HFFc6 (cell line): Measurements from ENCODE around the gene SLC39A11. TPM values are rescaled to one million over a fixed set of nuclear protein-coding genes. Genes with fewer than 3 reads are reported as not detected.

Source experiments
- DNase-seq: peaks from one replicate; pipeline ENCODE4 v3.0.0-alpha.2; 2018
- H3K27ac Mint-ChIP-seq: 2 replicates; pipeline ENCODE4 v1.8.0; 2020; ENCODE audit warnings: mild to moderate bottlenecking, mixed read lengths
- H3K27me3 Mint-ChIP-seq: 2 replicates; pipeline ENCODE4 v1.8.0; 2021; ENCODE audit warnings: mild to moderate bottlenecking, moderate library complexity, mixed read lengths; ENCODE audit not compliant: insufficient read depth
- H3K36me3 Mint-ChIP-seq: 2 replicates; pipeline ENCODE4 v1.8.0; 2021; ENCODE audit warnings: low read depth, mixed read lengths
- H3K4me1 Mint-ChIP-seq: 2 replicates; pipeline ENCODE4 v1.8.0; 2020; ENCODE audit warnings: low read depth, mixed read lengths
- H3K4me3 Mint-ChIP-seq: 2 replicates; pipeline ENCODE4 v1.8.0; 2020; ENCODE audit warnings: mild to moderate bottlenecking, moderate library complexity, mixed read lengths
- H3K9me3 Mint-ChIP-seq: 2 replicates; pipeline ENCODE4 v1.8.0; 2020; ENCODE audit warnings: mild to moderate bottlenecking, mixed read lengths
- total RNA-seq, 6 experiments: library from RNA; stranded (reverse); fragmentation: NEBNext Ultra II Directional; extraction: Animal tissue kit (Norgen Biotek cat#: 25700); gene quantifications; 2 replicates in 1 of 6; 3 replicates in 5 of 6; pipeline ENCODE4 v1.2.3, GENCODE V29; 2021
- TF ChIP-seq, protein P1 (sequence below): fragments of 200-600 bp; sonication (generic); IDR thresholded peaks from 2 replicates; pipeline ENCODE4 v1.5.0; 2021; ENCODE audit warnings: antibody characterized with exemption, mild to moderate bottlenecking

Gene SLC39A11
- total RNA-seq, 6 experiments from 2014 or later, result 29.7 to 40.6 (median 34.9) TPM

- Mint-ChIP-seq H3K27ac (peak overlapping the region; percentile 22; the same call in 1 of the 2 replicates), H3K4me1 (peaks cover 20% of the 10 kb centered on the region; the same call in 1 of the 2 replicates), H3K9me3 (no peaks in the 10 kb centered on the region; the same call in 1 of the 2 replicates), H3K36me3 (no peaks in the 10 kb centered on the region), H3K27me3 (peaks cover 3% of the 10 kb centered on the region; the same call in 1 of the 2 replicates), H3K4me3 (no peak overlapping the region)
- TF ChIP-seq, protein P1, sequence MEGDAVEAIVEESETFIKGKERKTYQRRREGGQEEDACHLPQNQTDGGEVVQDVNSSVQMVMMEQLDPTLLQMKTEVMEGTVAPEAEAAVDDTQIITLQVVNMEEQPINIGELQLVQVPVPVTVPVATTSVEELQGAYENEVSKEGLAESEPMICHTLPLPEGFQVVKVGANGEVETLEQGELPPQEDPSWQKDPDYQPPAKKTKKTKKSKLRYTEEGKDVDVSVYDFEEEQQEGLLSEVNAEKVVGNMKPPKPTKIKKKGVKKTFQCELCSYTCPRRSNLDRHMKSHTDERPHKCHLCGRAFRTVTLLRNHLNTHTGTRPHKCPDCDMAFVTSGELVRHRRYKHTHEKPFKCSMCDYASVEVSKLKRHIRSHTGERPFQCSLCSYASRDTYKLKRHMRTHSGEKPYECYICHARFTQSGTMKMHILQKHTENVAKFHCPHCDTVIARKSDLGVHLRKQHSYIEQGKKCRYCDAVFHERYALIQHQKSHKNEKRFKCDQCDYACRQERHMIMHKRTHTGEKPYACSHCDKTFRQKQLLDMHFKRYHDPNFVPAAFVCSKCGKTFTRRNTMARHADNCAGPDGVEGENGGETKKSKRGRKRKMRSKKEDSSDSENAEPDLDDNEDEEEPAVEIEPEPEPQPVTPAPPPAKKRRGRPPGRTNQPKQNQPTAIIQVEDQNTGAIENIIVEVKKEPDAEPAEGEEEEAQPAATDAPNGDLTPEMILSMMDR, result no peak
- DNase-seq, result no peak
These were observed 430.3 kb downstream of the SLC39A11 start for GRCh38 chr17:72661945-72662826.

GRCh38 chr17:72661116-72661944 lies 431.2 kb downstream of the SLC39A11 start:
- DNase-seq, result no peak
- Mint-ChIP-seq H3K9me3 (no peaks in the 10 kb centered on the region; the same call in 1 of the 2 replicates), H3K4me1 (peaks cover 15% of the 10 kb centered on the region; the same call in 1 of the 2 replicates), H3K4me3 (no peak overlapping the region), H3K36me3 (no peaks in the 10 kb centered on the region), H3K27me3 (no peaks in the 10 kb centered on the region), H3K27ac (no peak overlapping the region)
- TF ChIP-seq, protein P1, result peak; percentile 63

- no peak overlapping the region for H3K4me3 Mint-ChIP-seq
- no peaks in the 10 kb centered on the region; the same call in 1 of the 2 replicates for H3K9me3 Mint-ChIP-seq
- H3K27ac Mint-ChIP-seq, result no peak overlapping the region
- no peak for DNase-seq
- TF ChIP-seq, protein P1, result no peak
- H3K27me3 Mint-ChIP-seq, result no peaks in the 10 kb centered on the region
- H3K36me3 Mint-ChIP-seq, result no peaks in the 10 kb centered on the region
- peaks cover 11% of the 10 kb centered on the region; the same call in 1 of the 2 replicates for H3K4me1 Mint-ChIP-seq
These were observed 432.0 kb downstream of the SLC39A11 start for GRCh38 chr17:72660274-72661115.

DNA sequence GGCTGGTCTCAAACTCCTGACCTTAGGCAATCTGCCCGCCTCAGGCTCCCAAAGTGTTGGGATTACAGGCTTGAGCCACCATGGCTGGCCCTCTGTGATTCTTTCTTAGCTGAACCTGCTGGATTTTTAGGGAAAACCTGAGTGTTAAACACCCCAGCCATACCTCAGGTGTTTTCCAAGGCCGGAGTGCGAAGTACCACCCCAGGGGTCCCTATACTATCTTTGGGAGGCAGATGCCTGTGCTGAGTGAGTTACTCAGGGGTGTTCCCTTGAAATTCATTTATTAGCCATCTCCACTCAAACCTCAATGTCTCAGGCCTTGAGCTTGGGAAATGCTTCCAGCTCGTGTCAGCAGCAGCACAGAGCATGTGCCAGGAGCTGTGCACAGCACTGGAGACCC lies 432.7 kb downstream of the SLC39A11 start:
- Mint-ChIP-seq H3K27ac (no peak overlapping the region), H3K9me3 (no peaks in the 10 kb centered on the region; the same call in 1 of the 2 replicates), H3K36me3 (no peaks in the 10 kb centered on the region), H3K27me3 (no peaks in the 10 kb centered on the region), H3K4me1 (peaks cover 11% of the 10 kb centered on the region; the same call in 1 of the 2 replicates), H3K4me3 (no peak overlapping the region)
- TF ChIP-seq, protein P1, result no peak
- no peak for DNase-seq

GRCh38 chr17:72658675-72659074 lies 433.8 kb downstream of the SLC39A11 start:
- no peak overlapping the region for H3K27ac Mint-ChIP-seq
- H3K36me3 Mint-ChIP-seq, result no peaks in the 10 kb centered on the region
- H3K4me1 Mint-ChIP-seq, result peaks cover 11% of the 10 kb centered on the region; the same call in 1 of the 2 replicates
- H3K9me3 Mint-ChIP-seq, result no peaks in the 10 kb centered on the region
- TF ChIP-seq, protein P1, result no peak
- H3K27me3 Mint-ChIP-seq, result no peaks in the 10 kb centered on the region
- no peak overlapping the region for H3K4me3 Mint-ChIP-seq
- no peak for DNase-seq
